Measurements from ENCODE around the gene AXIN2. TPM values are rescaled to one million over a fixed set of nuclear protein-coding genes. Genes with fewer than 3 reads are reported as not detected.
"Not testable (repeated sequence)": the region's sequence is repeated elsewhere in the genome, so short reads cannot be mapped to it uniquely, and the experiment has no call there.

AXIN2 gene
- total RNA-seq, 4 donors from 2014 or later, result 8.2 to 65.1 (median 42.0) TPM

GRCh38 chr17:65487990-65488389 lies 73.5 kb downstream of the AXIN2 start:
- DNase-seq, result no peak
- TF ChIP-seq POLR2A (IDR thresholded peaks at IDR 0.05) (no peak), CTCF (IDR thresholded peaks at IDR 0.05) (no peak)
- no peaks in the 10 kb centered on the region for H3K9me3 ChIP-seq
- intact Hi-C loops (cut with DNase I; ENCODE audit: low total_unique reads), result no loop called here
- no peaks in the 10 kb centered on the region for H3K4me1 ChIP-seq
- no peak overlapping the region for H3K27ac ChIP-seq
- no peaks in the 10 kb centered on the region for H3K36me3 ChIP-seq
- no peak overlapping the region for H3K4me3 ChIP-seq
- H3K27me3 ChIP-seq, result no peaks in the 10 kb centered on the region

GRCh38 chr17:65487161-65487560 lies 74.3 kb downstream of the AXIN2 start:
- no peak for TF ChIP-seq POLR2A (IDR thresholded peaks at IDR 0.05)
- TF ChIP-seq CTCF (IDR thresholded peaks at IDR 0.05), result no peak
- H3K4me1 ChIP-seq, result no peaks in the 10 kb centered on the region
- no peak overlapping the region for H3K27ac ChIP-seq
- H3K27me3 ChIP-seq, result no peaks in the 10 kb centered on the region
- H3K36me3 ChIP-seq, result no peaks in the 10 kb centered on the region
- H3K9me3 ChIP-seq, result no peaks in the 10 kb centered on the region
- no peak for DNase-seq
- no peak overlapping the region for H3K4me3 ChIP-seq
- intact Hi-C loops (cut with DNase I; ENCODE audit: low total_unique reads), result no loop called here

- intact Hi-C loops (cut with DNase I; ENCODE audit: low total_unique reads), result no loop called here
- H3K27ac ChIP-seq, result no peak overlapping the region
- no peak for DNase-seq
- H3K27me3 ChIP-seq, result no peaks in the 10 kb centered on the region
- no peaks in the 10 kb centered on the region for H3K36me3 ChIP-seq
- TF ChIP-seq CTCF (IDR thresholded peaks at IDR 0.05) (no peak), POLR2A (IDR thresholded peaks at IDR 0.05) (no peak)
- no peaks in the 10 kb centered on the region for H3K4me1 ChIP-seq
- no peaks in the 10 kb centered on the region for H3K9me3 ChIP-seq
- H3K4me3 ChIP-seq, result no peak overlapping the region
Measured at GRCh38 chr17:65485388-65486299, 75.8 kb downstream of the AXIN2 start.

- intact Hi-C loops (cut with DNase I; ENCODE audit: low total_unique reads); H3K4me1 ChIP-seq; DNase-seq; H3K9me3 ChIP-seq; H3K27me3 ChIP-seq; H3K27ac ChIP-seq; H3K36me3 ChIP-seq; H3K4me3 ChIP-seq: not testable (repeated sequence)
Measured at GRCh38 chr17:65484405-65484804, 77.0 kb downstream of the AXIN2 start.

GRCh38 chr17:65483438-65483837 lies 78.0 kb downstream of the AXIN2 start:
- H3K27ac ChIP-seq, result no peak overlapping the region
- H3K36me3 ChIP-seq, result no peaks in the 10 kb centered on the region
- H3K9me3 ChIP-seq, result no peaks in the 10 kb centered on the region
- H3K4me1 ChIP-seq, result no peaks in the 10 kb centered on the region
- TF ChIP-seq POLR2A (IDR thresholded peaks at IDR 0.05) (no peak), CTCF (IDR thresholded peaks at IDR 0.05) (no peak)
- intact Hi-C loops (cut with DNase I; ENCODE audit: low total_unique reads), result no loop called here
- H3K27me3 ChIP-seq, result no peaks in the 10 kb centered on the region
- H3K4me3 ChIP-seq, result no peak overlapping the region
- no peak for DNase-seq
